Activated CD8-positive, alpha-beta T cell treated with anti-CD3 and anti-CD28 coated beads for 36 hours (primary cell): ENCODE measurements around the gene PCDH9. TPM values are rescaled to one million over a fixed set of nuclear protein-coding genes. Genes with fewer than 3 reads are reported as not detected.

Source experiments
- ATAC-seq: fragments of 200-7000 bp; cut with Tn5 transposase; one replicate; pipeline ENCODE4 v1.10.0; 2021; ENCODE audit warnings: mild to moderate bottlenecking, moderate library complexity
- CTCF ChIA-PET: fragments of 350-600 bp; sonication (Branson Sonifier 250); formaldehyde crosslinking; loops from one replicate; lab custom pipeline; 2021; ENCODE audit warnings: antibody characterized with exemption; lab: Charles Lee
- POLR2A ChIA-PET: fragments of 350-600 bp; sonication (Branson Sonifier 250); formaldehyde crosslinking; loops from one replicate; lab custom pipeline; 2021; ENCODE audit warnings: antibody characterized with exemption; lab: Charles Lee
- DNase-seq: peaks from one replicate; pipeline ENCODE4 v3.0.0-alpha.2; 2020
- H3K27ac Mint-ChIP-seq: one replicate; pipeline ENCODE4 v1.8.0; 2021; ENCODE audit warnings: mild to moderate bottlenecking, mixed read lengths
- H3K27me3 Mint-ChIP-seq: one replicate; pipeline ENCODE4 v1.8.0; 2021; ENCODE audit warnings: mixed read lengths
- H3K36me3 Mint-ChIP-seq: one replicate; pipeline ENCODE4 v1.8.0; 2021; ENCODE audit warnings: low read depth, mixed read lengths
- H3K4me1 Mint-ChIP-seq: one replicate; pipeline ENCODE4 v1.8.0; 2021; ENCODE audit warnings: low read depth, mixed read lengths
- H3K4me3 Mint-ChIP-seq: one replicate; pipeline ENCODE4 v1.8.0; 2021; ENCODE audit warnings: mild to moderate bottlenecking, moderate library complexity, mixed read lengths
- H3K9me3 Mint-ChIP-seq: one replicate; pipeline ENCODE4 v1.8.0; 2021; ENCODE audit warnings: mixed read lengths
- CTCF ChIP-seq: fragments of 200-600 bp; IDR thresholded peaks from one replicate; pipeline ENCODE4 v1.8.0; 2022; ENCODE audit warnings: antibody characterized with exemption, mild to moderate bottlenecking
- intact Hi-C: fragments of 100-400 bp; cut with micrococcal nuclease; formaldehyde crosslinking; loops from one replicate; pipeline ENCODE4 v1.10.0; 2022
- total RNA-seq, 2 experiments: library from RNA; stranded (reverse); gene quantifications; one replicate each; pipeline ENCODE4 v1.2.3, GENCODE V29; 2021

The PCDH9 gene
- total RNA-seq, 2 experiments from 2014 or later: 0.04 to 0.14 TPM

GRCh38 chr13:66926851-66927524, 303.1 kb downstream of the PCDH9 start:
- intact Hi-C loops: no loop called here
- TF ChIP-seq CTCF: no peak
- ATAC-seq: no peak
- no peak overlapping the region for H3K4me3 Mint-ChIP-seq
- DNase-seq: no peak
- H3K36me3 Mint-ChIP-seq: no peaks in the 10 kb centered on the region
- H3K27ac Mint-ChIP-seq: no peak overlapping the region
- CTCF ChIA-PET: no interaction called here
- POLR2A ChIA-PET: no interaction called here
- no peaks in the 10 kb centered on the region for H3K4me1 Mint-ChIP-seq
- H3K27me3 Mint-ChIP-seq: no peaks in the 10 kb centered on the region
- H3K9me3 Mint-ChIP-seq: no peaks in the 10 kb centered on the region

- Mint-ChIP-seq H3K27me3 (no peaks in the 10 kb centered on the region), H3K4me1 (no peaks in the 10 kb centered on the region), H3K9me3 (no peaks in the 10 kb centered on the region), H3K36me3 (no peaks in the 10 kb centered on the region), H3K4me3 (no peak overlapping the region), H3K27ac (no peak overlapping the region)
- DNase-seq (no peak), ATAC-seq (no peak)
- ChIA-PET CTCF (no interaction called here), POLR2A (no interaction called here)
- no peak for TF ChIP-seq CTCF
- intact Hi-C loops: no loop called here
Measured at GRCh38 chr13:66926200-66926850, 303.8 kb downstream of the PCDH9 start.

- Mint-ChIP-seq H3K36me3 (no peaks in the 10 kb centered on the region), H3K4me1 (no peaks in the 10 kb centered on the region), H3K9me3 (peaks cover 3% of the 10 kb centered on the region), H3K27ac (no peak overlapping the region), H3K4me3 (no peak overlapping the region), H3K27me3 (no peaks in the 10 kb centered on the region)
- ChIA-PET CTCF (no interaction called here), POLR2A (no interaction called here)
- DNase-seq (no peak), ATAC-seq (no peak)
- TF ChIP-seq CTCF: no peak
- intact Hi-C loops: no loop called here
Measured at GRCh38 chr13:66922444-66922843, 307.7 kb downstream of the PCDH9 start.

- H3K9me3 Mint-ChIP-seq: peaks cover 3% of the 10 kb centered on the region
- H3K4me1 Mint-ChIP-seq: no peaks in the 10 kb centered on the region
- H3K27me3 Mint-ChIP-seq: no peaks in the 10 kb centered on the region
- ChIA-PET POLR2A (no interaction called here), CTCF (no interaction called here)
- H3K4me3 Mint-ChIP-seq: no peak overlapping the region
- ATAC-seq (no peak), DNase-seq (no peak)
- no peak for TF ChIP-seq CTCF
- intact Hi-C loops: no loop called here
- H3K27ac Mint-ChIP-seq: no peak overlapping the region
- H3K36me3 Mint-ChIP-seq: no peaks in the 10 kb centered on the region
Measured at GRCh38 chr13:66921437-66921836, 308.7 kb downstream of the PCDH9 start.

GRCh38 chr13:66915596-66916185, 314.4 kb downstream of the PCDH9 start:
- Mint-ChIP-seq H3K27me3 (no peaks in the 10 kb centered on the region), H3K9me3 (peaks cover 3% of the 10 kb centered on the region), H3K4me3 (no peak overlapping the region), H3K27ac (no peak overlapping the region), H3K36me3 (no peaks in the 10 kb centered on the region), H3K4me1 (peaks cover 7% of the 10 kb centered on the region)
- CTCF ChIA-PET: no interaction called here
- DNase-seq: no peak
- ATAC-seq: no peak
- POLR2A ChIA-PET: no interaction called here
- intact Hi-C loops: no loop called here
- no peak for TF ChIP-seq CTCF
